ENCODE data around the gene SCG2.

GRCh38 chr2:223594259-223594658 is 7.9 kb downstream of the SCG2 start:
- TF ChIP-seq EZH2 (IDR thresholded peaks at IDR 0.05; ENCODE audit: borderline replicate concordance, low read length), result no peak
- TF ChIP-seq CTCF (IDR thresholded peaks at IDR 0.05; ENCODE audit: low read length), result no peak
